HCT116 (cell line): ENCODE results near the gene SH2D7. TPM values are rescaled to one million over a fixed set of nuclear protein-coding genes. Genes with fewer than 3 reads are reported as not detected.

Experiments
- ATAC-seq: fragments of 200-7000 bp; cut with Tn5 transposase; 2 replicates; pipeline ENCODE4 v1.9.1; 2020; ENCODE audit warnings: mild to moderate bottlenecking, moderate library complexity
- BruUV-seq: library from RNA; stranded (reverse); fragments of 400-500 nt; replicated peaks from 2 replicates; lab custom pipeline; 2021; lab: Mats Ljungman, UMichigan
- CTCF ChIA-PET: fragments of 300-600 bp; sonication (Branson Sonifier 250); formaldehyde crosslinking; loops from one replicate; lab custom pipeline; 2021; ENCODE audit warnings: antibody characterized with exemption; lab: Charles Lee
- POLR2A ChIA-PET: fragments of 300-600, 350-600 bp; sonication (Branson Sonifier 250); formaldehyde crosslinking; loops from one replicate; lab custom pipeline; 2021; ENCODE audit warnings: antibody characterized with exemption; lab: Charles Lee
- RAD21 ChIA-PET, 2 experiments: fragments of 300-600 bp; sonication (Branson Sonifier 250); formaldehyde crosslinking; loops; one replicate each; lab custom pipeline; 2023; ENCODE audit warnings: low total read pairs in 2 of 2; ENCODE audit not compliant: uncharacterized antibody in 2 of 2, unreplicated experiment in 2 of 2, low non-redundant PET in 1 of 2; lab: Charles Lee
- DNase-seq: peaks from one replicate; pipeline ENCODE4 v3.0.0-alpha.2; 2010; ENCODE audit warnings: low read depth, low spot score
- H2AFZ ChIP-seq: fragments of 200-600 bp; shearing (Covaris generic), sonication (generic); 2 replicates; pipeline ENCODE4 v1.6.1; 2017; ENCODE audit warnings: low read depth, mixed run types, mixed read lengths, antibody characterized with exemption, low read length; ENCODE audit not compliant: poor library complexity, severe bottlenecking
- H3K27ac ChIP-seq: 2 replicates; pipeline ENCODE4 v1.5.1; 2012; ENCODE audit warnings: low read depth, low read length
- H3K27me3 ChIP-seq: fragments of 200-600 bp; sonication (generic); 2 replicates; pipeline ENCODE4 v1.6.1; 2016; ENCODE audit warnings: mixed run types, low read length, mixed read lengths; ENCODE audit not compliant: insufficient read depth
- H3K36me3 ChIP-seq, 2 experiments: fragments of 200-500 bp in 1 of 2; fragments of 200-600 bp in 1 of 2; sonication (Bioruptor generic) in 1 of 2; sonication (generic) in 1 of 2; 2 replicates each; pipeline versions ENCODE4 v1.5.1 to v1.6.1; 2014 to 2016; ENCODE audit warnings: low read length in 2 of 2, inconsistent platforms in 1 of 2, mixed read lengths in 1 of 2, mixed run types in 1 of 2; ENCODE audit not compliant: insufficient read depth in 2 of 2, control insufficient read depth in 1 of 2
- H3K4me1 ChIP-seq, 2 experiments: fragments of 200-600 bp in 1 of 2; sonication (generic) in 1 of 2; 2 replicates each; pipeline versions ENCODE4 v1.5.1 to v1.6.1; 2012 to 2017; ENCODE audit warnings: low read length in 2 of 2, inconsistent platforms in 1 of 2, mild to moderate bottlenecking in 1 of 2, mixed read lengths in 1 of 2, mixed run types in 1 of 2, moderate library complexity in 1 of 2; ENCODE audit not compliant: insufficient read depth in 2 of 2, control insufficient read depth in 1 of 2
- H3K4me2 ChIP-seq: fragments of 200-600 bp; sonication (generic); 2 replicates; pipeline ENCODE4 v1.6.1; 2017; ENCODE audit warnings: mixed run types, low read length, mixed read lengths
- H3K4me3 ChIP-seq, 2 experiments: fragments of 200-600 bp in 1 of 2; sonication (generic) in 1 of 2; replicated peaks in 1 of 2; 2 replicates each; pipeline ENCODE4 v1.5.1; 2011 to 2016; ENCODE audit warnings: low read length in 2 of 2, control low read depth in 1 of 2, low read depth in 1 of 2, mild to moderate bottlenecking in 1 of 2, mixed read lengths in 1 of 2, mixed run types in 1 of 2
- H3K79me2 ChIP-seq: fragments of 200-600 bp; sonication (generic); 2 replicates; pipeline ENCODE4 v1.6.1; 2017; ENCODE audit warnings: mild to moderate bottlenecking, mixed run types, low read length, moderate library complexity, mixed read lengths; ENCODE audit not compliant: insufficient read depth
- H3K9ac ChIP-seq: fragments of 200-600 bp; sonication (generic); 2 replicates; pipeline ENCODE4 v1.6.1; 2016; ENCODE audit warnings: low read length, mixed read lengths
- H3K9me2 ChIP-seq: fragments of 200-600 bp; sonication (generic), shearing (Covaris generic); 2 replicates; pipeline ENCODE4 v1.6.1; 2017; ENCODE audit warnings: mixed run types, mild to moderate bottlenecking, moderate library complexity; ENCODE audit not compliant: insufficient read depth
- H3K9me3 ChIP-seq, 2 experiments: fragments of 200-500 bp in 1 of 2; fragments of 200-600 bp in 1 of 2; sonication (Bioruptor generic) in 1 of 2; sonication (generic) in 1 of 2; 2 replicates each; pipeline ENCODE4 v1.6.1; 2014 to 2017; ENCODE audit warnings: low read length in 2 of 2, mixed read lengths in 2 of 2, inconsistent platforms in 1 of 2, low read depth in 1 of 2, mild to moderate bottlenecking in 1 of 2, mixed run types in 1 of 2, moderate library complexity in 1 of 2; ENCODE audit not compliant: control insufficient read depth in 1 of 2, insufficient read depth in 1 of 2
- H4K20me1 ChIP-seq: fragments of 200-600 bp; sonication (generic), shearing (Covaris generic); 2 replicates; pipeline ENCODE4 v1.6.1; 2017; ENCODE audit warnings: mixed run types, mild to moderate bottlenecking, moderate library complexity; ENCODE audit not compliant: insufficient read depth
- ATF3 ChIP-seq: IDR thresholded peaks from 2 replicates; pipeline ENCODE4 v1.6.1; 2012
- CBX3 ChIP-seq: IDR thresholded peaks from 2 replicates; pipeline ENCODE4 v1.6.1; 2012; ENCODE audit warnings: low read depth
- CEBPB ChIP-seq: IDR thresholded peaks from 2 replicates; pipeline ENCODE4 v1.6.1; 2012; ENCODE audit warnings: low read depth
- CTCF ChIP-seq, 3 experiments: fragments of 200-600 bp in 1 of 3; sonication (generic) in 1 of 3; IDR thresholded peaks in 2 of 3; conservative IDR thresholded peaks in 1 of 3; 2 replicates each; pipeline ENCODE4 v1.5.1; 2012 to 2017; ENCODE audit warnings: low read depth in 2 of 3, low read length in 2 of 3, antibody characterized with exemption in 1 of 3, borderline replicate concordance in 1 of 3, control low read depth in 1 of 3, mild to moderate bottlenecking in 1 of 3, mixed read lengths in 1 of 3, mixed run types in 1 of 3, moderate library complexity in 1 of 3; ENCODE audit not compliant: insufficient read depth in 1 of 3
- ELF1 ChIP-seq: IDR thresholded peaks from 2 replicates; pipeline ENCODE4 v1.6.1; 2012; ENCODE audit warnings: low read depth, borderline replicate concordance
- EZH2 ChIP-seq: fragments of 200-600 bp; sonication (generic); IDR thresholded peaks from 2 replicates; pipeline ENCODE4 v1.6.1; 2017; ENCODE audit warnings: antibody characterized with exemption, mixed run types
- EZH2phosphoT487 ChIP-seq: fragments of 200-600 bp; IDR thresholded peaks from 2 replicates; pipeline ENCODE4 v1.6.1; 2018; ENCODE audit warnings: antibody characterized with exemption, borderline replicate concordance
- FOSL1 ChIP-seq: IDR thresholded peaks from 2 replicates; pipeline ENCODE4 v1.6.1; 2012; ENCODE audit warnings: low read depth
- JUND ChIP-seq: IDR thresholded peaks from 2 replicates; pipeline ENCODE4 v1.6.1; 2012
- MAX ChIP-seq: IDR thresholded peaks from 2 replicates; pipeline ENCODE4 v1.6.1; 2012
- POLR2A ChIP-seq: IDR thresholded peaks from 2 replicates; pipeline ENCODE4 v1.7.0; 2011; ENCODE audit warnings: borderline replicate concordance; ENCODE audit not compliant: insufficient read depth, insufficient read length; ENCODE audit errors: extremely low read depth
- SIN3A ChIP-seq: IDR thresholded peaks from 2 replicates; pipeline ENCODE4 v1.6.1; 2012; ENCODE audit warnings: low read depth
- SP1 ChIP-seq: IDR thresholded peaks from 2 replicates; pipeline ENCODE4 v1.6.1; 2012; ENCODE audit warnings: low read depth
- SRF ChIP-seq: IDR thresholded peaks from 2 replicates; pipeline ENCODE4 v1.6.1; 2012; ENCODE audit warnings: low read depth
- TCF7L2 ChIP-seq: IDR thresholded peaks from 2 replicates; pipeline ENCODE4 v1.7.0; 2011; ENCODE audit warnings: borderline replicate concordance, inconsistent platforms; ENCODE audit not compliant: insufficient read depth, insufficient read length; ENCODE audit errors: extremely low read depth
- ZFX ChIP-seq: fragments of 450-650 bp; IDR thresholded peaks from 2 replicates; pipeline ENCODE4 v1.6.1; 2017
- intact Hi-C: fragments of 100-400 bp; cut with micrococcal nuclease; formaldehyde crosslinking; loops from 2 replicates; pipeline ENCODE4 v1.10.0; 2022
- total RNA-seq: library from RNA; stranded (reverse); gene quantifications from one replicate; pipeline ENCODE4 v1.2.1, GENCODE V29; 2021; ENCODE audit not compliant: unreplicated experiment
- TF ChIP-seq, protein P1 (sequence below): IDR thresholded peaks from 2 replicates; pipeline ENCODE4 v1.6.1; 2012; ENCODE audit warnings: low read depth

SH2D7 gene
- total RNA-seq, 1 experiment from 2014 or later: not detected

DNA sequence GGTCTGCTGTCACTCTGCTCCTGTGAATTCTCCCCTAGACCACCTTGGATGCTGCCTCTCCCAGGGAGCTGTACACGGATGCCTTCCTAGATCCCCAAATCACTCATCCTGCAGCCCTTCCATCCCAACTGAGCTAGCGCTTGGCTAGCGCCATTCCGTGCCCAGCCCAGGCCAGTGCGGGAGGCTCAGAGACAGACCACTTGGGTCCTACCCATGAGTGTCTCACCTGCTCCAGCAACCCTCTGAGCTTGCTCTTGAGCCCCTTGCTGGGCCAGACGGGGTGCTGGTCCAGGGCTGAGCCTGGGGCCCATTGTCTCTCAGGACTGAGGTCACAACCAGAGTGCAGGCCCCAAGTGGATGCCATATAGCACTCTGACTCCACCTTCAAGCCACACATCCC, 17.7 kb downstream of the SH2D7 start:
- Histone ChIP-seq H4K20me1 (no peaks in the 10 kb centered on the region), H3K36me3 (no peaks in the 10 kb centered on the region), H3K27ac (no peak overlapping the region), H3K4me1 (0 out of 4 replicates have a peak, but pooled peaks cover 0 to 6% of the 10 kb centered on the region in 2 experiments), H3K4me3 (no peak overlapping the region), H3K79me2 (no peaks in the 10 kb centered on the region), H2AFZ (no peak overlapping the region), H3K27me3 (no peaks in the 10 kb centered on the region), H3K4me2 (no peak overlapping the region), H3K9me3 (no peaks in the 10 kb centered on the region), H3K9me2 (no peaks in the 10 kb centered on the region), H3K9ac (no peak overlapping the region)
- no peak for TF ChIP-seq JUND
- no peak for TF ChIP-seq SP1
- TF ChIP-seq ZFX: no peak
- no peak for TF ChIP-seq FOSL1
- TF ChIP-seq EZH2phosphoT487: no peak
- no peak for TF ChIP-seq ELF1
- TF ChIP-seq, protein P1, sequence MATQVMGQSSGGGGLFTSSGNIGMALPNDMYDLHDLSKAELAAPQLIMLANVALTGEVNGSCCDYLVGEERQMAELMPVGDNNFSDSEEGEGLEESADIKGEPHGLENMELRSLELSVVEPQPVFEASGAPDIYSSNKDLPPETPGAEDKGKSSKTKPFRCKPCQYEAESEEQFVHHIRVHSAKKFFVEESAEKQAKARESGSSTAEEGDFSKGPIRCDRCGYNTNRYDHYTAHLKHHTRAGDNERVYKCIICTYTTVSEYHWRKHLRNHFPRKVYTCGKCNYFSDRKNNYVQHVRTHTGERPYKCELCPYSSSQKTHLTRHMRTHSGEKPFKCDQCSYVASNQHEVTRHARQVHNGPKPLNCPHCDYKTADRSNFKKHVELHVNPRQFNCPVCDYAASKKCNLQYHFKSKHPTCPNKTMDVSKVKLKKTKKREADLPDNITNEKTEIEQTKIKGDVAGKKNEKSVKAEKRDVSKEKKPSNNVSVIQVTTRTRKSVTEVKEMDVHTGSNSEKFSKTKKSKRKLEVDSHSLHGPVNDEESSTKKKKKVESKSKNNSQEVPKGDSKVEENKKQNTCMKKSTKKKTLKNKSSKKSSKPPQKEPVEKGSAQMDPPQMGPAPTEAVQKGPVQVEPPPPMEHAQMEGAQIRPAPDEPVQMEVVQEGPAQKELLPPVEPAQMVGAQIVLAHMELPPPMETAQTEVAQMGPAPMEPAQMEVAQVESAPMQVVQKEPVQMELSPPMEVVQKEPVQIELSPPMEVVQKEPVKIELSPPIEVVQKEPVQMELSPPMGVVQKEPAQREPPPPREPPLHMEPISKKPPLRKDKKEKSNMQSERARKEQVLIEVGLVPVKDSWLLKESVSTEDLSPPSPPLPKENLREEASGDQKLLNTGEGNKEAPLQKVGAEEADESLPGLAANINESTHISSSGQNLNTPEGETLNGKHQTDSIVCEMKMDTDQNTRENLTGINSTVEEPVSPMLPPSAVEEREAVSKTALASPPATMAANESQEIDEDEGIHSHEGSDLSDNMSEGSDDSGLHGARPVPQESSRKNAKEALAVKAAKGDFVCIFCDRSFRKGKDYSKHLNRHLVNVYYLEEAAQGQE: no peak
- TF ChIP-seq TCF7L2: no peak
- no peak for TF ChIP-seq SIN3A
- TF ChIP-seq POLR2A: no peak
- TF ChIP-seq ATF3: no peak
- TF ChIP-seq CEBPB: no peak
- TF ChIP-seq CBX3: no peak
- no peak for TF ChIP-seq CTCF (IDR thresholded peaks at IDR 0.05 in 2 of 3, conservative IDR thresholded peaks at IDR 0.05 in 1 of 3; ENCODE audit: borderline replicate concordance in 1 of 3, insufficient read depth in 1 of 3, low read depth in 2 of 3, low read length in 2 of 3)
- no peak for TF ChIP-seq EZH2
- TF ChIP-seq SRF: no peak
- TF ChIP-seq MAX: no peak
- ATAC-seq (no peak), DNase-seq (no peak)
- no TSS peak for BruUV-seq
- RAD21 ChIA-PET: no interaction called here
- intact Hi-C loops: no loop called here
- POLR2A ChIA-PET: no interaction called here
- CTCF ChIA-PET: interaction anchor here (1.4 to 5.1 kb wide), 3 partner anchors 86 to 151 kb away, joined by 7 to 70 read pairs (median 26); no protein-coding TSS in a partner anchor
